D341Med (cell line): ENCODE data around the gene CELF5.

ENCODE experiments used
- DNase-seq: peaks from one replicate; pipeline ENCODE4 v3.0.0; 2012; ENCODE audit warnings: low spot score

The CELF5 gene

DNA sequence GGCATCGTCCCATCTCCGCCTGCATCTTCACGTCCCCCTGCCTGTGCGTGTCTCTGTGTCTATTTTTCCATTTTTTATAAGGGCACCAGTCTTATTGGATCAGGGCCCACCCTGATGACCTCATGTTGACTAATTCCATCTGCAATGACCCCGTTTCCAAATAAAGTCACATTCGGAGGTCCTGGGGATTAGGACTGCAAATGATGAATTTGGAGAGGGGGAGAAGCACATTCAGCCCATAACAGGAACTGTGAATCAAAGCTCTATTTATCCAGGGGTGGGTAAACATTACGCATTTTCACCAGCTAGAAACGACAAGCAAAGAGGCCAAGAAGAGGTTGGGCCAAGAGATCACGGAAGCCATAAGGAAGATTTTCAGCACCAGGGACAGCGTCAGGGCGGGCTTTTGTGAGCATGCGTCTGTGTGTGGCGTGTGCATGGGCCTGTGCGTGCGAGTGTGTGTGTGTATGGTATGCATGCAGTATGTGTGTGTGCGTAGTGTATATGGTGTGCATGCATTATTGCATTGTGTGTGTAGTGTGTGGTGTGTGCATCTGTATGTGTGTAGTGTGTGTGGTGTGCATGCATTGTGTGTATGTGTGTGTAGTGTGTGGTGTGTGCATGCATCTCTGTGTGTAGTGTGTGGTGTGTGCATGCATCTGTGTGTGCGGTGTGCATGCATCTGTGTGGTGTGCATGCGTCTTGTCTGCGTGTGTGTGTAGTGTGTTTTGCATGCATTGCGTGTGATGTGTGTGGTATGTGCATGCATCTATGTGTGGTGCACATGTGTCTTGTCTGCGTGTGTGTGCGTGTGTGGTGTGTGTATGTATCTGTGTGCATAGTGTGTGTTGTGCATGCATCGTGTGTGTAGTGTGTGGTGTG lies 19.6 kb downstream of the CELF5 start:
- no peak for DNase-seq

DNA sequence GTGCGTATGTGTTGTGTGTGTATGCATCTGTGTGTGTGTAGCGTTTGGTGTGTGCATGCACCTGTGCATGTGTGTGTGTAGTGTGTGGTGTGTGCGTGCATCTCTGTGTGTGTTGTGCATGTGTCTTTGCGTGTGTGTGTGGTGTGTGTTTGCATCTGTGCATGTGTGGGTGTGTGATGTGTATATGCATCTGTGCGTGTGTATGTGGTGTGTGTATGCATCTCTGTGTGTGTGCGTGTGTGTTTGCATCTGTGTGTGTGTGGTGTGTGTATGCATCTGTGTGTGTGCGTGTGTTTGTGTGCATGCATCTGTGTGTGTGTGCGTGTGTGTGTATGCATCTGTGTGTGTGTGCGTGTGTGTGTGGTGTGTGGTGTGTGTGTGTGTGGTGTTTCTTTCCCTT lies 20.6 kb downstream of the CELF5 start:
- no peak for DNase-seq

DNA sequence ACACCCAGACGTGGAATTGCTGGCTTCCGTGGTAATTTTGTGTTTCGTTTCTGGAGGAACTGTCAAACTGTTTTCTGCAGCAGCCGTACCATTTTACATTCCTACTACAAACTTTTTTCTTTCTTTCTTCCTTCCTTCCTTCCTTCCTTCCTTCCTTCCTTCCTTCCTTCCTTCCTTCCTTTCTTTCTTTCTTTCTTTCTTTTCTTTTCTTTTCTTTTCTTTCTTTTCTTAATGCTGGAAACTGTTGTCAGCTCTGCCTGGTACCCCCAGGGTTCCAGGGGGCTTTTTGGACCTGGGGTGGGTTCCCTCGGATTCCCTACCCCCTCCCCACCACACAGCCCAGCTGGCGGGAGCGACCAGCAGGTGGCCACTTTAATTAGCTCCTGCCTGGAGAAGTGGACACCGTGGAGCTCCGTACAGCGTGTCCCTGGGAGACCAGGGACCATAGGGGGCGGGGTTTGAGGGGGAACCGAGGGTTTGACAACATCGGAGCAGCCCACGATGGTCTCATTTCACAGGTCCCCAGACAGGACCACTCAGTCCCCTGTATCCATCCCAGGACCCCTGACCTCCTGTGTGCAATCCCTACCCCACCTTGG lies 24.4 kb downstream of the CELF5 start:
- DNase-seq = no peak

DNA sequence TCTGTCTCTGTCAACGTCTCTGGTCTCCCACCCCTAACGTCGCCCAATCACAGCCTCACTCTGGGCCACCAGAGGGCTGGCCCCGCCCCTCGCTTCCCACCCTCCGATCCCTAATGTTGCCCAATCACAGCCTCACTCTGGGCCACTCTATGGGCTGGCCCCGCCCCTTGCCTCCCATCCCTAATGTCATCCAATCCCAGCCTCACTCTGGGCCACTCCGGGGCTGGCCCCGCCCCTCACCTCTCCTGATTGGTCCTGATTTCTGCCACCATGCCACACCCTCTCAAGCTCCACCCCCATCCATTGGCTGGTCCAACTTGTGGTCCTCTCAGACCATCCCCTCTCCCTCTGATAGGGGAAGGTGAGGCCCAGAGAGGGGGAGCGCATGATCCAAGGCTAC lies 24.9 kb downstream of the CELF5 start:
- peak; percentile 77 for DNase-seq

DNA sequence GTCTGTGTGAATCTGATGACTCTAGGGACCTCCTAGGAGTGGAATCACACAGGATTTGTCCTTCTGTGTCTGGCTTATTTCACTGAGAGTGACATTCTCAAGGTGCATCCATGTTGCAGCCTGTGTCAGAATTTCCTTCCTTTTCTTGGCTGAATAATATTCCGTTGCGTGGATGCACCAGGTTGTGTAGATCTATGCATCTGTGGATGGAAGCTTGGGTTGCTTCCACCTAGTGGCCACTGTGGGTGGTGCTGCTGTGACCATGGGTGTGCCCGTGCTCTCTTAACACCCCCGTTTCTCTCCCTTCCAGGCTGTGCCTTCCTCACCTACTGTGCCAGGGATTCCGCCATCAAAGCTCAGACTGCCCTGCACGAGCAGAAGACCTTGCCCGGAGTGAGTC lies 26.2 kb downstream of the CELF5 start:
- peak; percentile 69 for DNase-seq

DNA sequence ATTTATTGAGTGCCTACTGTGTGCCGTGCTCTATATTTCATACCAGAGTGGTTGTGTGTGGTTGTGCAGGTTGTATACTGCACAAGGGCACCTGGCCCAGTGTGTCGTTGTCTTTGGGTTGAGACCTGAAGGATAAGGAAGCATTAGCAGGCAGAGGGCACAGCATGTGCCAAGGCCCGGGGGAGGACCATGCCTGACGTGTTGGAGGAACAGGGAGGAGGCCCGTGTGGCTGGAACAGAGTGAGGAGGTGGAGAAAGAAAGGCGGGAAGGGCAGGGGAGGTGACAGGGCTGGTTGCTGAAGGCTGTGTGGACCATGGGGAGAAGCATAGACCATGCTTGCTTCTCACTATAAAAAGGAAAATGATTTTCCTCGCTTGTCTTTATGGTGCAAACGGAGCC lies 26.8 kb downstream of the CELF5 start:
- DNase-seq = no peak

DNA sequence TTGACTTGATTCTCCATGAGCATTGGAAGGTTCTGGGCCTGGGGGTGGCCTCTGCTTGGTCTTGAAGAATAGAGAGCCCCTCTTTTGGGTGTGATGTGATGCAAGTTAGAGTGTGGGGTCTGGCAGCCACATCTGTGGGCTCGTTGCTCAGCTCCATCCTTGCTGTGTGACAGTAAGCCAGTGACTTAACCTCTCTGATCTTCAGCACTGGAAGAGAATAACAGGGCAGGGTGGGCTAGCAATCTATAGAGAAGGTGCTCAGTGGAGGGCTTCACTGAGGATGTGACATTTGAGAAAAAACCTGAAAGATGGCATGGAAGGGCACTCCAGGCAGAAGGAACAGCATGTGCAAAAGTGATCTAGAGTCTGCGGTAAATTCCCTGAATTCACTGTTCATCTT lies 28.2 kb downstream of the CELF5 start:
- no peak for DNase-seq

DNA sequence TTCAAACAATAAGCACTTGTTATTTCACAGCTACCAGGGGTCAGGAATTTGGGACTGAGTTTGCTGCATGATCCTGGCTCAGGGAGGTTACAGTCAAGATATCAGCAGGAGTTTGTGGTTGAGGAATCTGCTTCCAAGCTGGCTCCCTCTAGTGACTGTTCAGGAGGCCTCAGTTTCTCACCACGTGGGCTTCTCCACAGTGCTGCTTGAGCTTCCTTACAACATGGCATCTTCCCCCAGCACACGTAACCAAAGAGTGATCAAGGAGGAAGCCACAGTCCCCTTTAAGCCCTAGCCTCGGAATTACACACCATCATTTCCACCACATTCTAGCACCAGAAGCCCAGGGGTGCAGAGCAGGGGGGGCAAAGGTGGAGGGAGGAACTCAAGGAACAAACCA lies 28.8 kb downstream of the CELF5 start:
- no peak for DNase-seq

DNA sequence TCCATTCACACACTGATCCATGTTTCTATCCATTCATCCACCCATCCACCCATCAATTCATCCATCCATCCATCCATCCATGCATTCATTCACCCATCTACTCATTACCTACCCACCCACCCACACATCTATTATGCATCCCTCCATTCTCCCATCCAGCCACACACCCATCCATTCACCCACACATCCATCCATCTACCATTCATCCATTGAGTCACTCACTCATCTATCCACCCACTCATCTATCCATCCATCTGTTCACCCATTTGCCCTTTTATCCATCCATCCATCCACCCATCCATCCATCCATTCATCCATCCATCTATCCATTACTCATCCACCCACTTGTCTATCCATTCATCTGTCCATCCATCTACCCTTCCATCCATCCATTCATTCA lies 30.1 kb downstream of the CELF5 start:
- no peak for DNase-seq

DNA sequence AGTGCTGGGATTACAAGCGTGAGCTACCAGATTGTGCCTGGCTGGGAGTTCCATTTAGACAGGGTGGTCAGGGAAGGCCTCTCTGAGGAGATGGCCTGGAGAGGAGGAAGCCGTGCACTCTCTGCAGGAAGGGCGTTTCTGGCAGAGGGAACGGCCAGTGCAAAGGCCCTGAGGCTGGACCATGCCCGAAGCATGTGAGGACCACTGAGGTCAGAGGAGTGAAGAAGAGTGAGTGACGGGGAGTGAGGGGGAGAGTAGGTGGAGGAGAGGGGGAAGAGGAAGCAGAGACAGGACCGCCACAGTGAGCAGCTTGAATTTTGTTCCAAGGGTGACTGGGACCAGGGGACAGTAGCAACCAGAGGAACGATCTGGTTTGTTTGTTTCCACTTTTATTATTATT lies 32.6 kb downstream of the CELF5 start:
- no peak for DNase-seq

DNA sequence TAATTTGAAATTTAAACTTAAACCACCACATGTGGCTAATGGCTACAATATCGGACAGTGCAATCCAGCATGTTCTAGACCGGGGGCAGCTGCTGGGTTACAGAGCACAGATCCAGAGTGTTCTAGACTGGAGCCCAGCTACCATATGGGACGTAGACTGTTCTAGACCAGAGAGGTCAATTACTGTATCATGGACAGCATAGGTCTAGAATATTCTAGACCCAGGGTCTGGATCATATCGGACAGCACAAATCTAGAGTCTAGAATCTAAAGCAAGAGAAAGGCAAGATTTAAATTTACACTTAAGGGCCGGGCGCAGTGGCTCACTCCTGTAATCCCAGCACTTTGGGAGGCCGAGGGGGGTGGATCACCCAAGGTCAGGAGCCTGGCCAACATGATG lies 37.9 kb downstream of the CELF5 start:
- no peak for DNase-seq

DNA sequence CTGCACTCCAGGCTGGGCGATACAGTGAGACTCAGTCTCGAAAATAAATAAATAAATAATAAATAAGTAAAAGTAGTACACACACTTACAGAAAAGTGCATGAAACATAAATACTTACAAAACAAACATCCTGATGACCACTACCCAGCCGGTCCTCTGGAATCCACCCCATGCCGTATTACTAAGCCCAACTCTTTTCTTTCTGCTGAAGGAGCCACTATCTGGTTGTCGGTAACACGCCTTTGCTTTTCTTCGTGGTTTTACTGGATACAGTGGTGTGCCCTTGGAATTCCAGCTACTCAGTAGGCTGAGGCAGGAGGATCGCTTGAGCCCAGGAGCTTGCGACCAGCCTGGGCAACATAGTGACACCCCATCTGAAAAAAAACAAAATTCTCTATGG lies 39.4 kb downstream of the CELF5 start:
- DNase-seq = no peak

DNA sequence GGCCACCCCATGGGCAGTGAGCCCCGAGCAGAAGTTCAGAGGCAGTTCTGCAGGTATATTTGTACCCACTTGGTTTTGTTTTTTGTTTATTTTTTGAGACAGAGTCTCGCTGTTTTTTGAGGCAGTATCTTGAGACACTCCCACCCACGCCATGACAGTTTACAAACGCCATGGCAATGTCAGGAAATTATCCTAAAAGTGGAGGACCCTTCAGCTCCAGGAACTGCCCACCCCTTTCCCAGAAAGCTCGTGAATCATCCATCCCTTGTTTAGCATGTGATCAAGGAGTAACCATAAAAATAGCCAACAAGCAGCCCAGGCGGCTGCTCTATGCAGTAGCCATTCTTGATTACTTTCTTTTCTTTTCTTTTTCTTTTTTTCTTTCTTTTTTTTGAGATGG lies 41.0 kb downstream of the CELF5 start:
- no peak for DNase-seq

DNA sequence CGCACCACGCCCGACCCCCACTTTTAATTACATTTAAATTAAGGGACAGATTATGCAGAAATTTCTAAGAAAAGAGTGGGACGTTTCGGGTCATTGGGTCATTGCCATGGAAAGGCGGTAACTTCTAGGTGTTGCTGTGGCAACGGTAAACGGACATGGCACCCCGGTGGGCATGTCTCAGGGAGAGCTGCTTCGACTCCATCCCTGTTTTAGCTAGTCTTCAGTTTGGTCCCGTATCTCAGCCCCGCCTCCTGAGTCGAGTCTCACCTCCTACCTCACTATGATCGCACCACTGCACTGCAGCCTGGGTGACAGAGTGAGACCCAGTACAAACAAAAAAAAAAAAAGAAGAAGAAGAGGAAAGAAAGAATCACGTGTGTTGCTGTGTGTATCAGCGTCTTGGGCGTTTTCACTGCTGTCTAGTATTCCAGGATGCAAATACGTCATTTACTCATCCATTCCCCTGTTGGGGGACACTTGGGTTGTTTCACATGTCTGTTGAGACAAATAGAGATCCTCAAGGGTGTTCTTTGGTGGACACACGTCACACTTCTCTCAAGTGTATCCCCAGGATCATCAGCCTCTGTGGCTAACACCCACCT lies 41.7 kb downstream of the CELF5 start:
- DNase-seq = no peak

DNA sequence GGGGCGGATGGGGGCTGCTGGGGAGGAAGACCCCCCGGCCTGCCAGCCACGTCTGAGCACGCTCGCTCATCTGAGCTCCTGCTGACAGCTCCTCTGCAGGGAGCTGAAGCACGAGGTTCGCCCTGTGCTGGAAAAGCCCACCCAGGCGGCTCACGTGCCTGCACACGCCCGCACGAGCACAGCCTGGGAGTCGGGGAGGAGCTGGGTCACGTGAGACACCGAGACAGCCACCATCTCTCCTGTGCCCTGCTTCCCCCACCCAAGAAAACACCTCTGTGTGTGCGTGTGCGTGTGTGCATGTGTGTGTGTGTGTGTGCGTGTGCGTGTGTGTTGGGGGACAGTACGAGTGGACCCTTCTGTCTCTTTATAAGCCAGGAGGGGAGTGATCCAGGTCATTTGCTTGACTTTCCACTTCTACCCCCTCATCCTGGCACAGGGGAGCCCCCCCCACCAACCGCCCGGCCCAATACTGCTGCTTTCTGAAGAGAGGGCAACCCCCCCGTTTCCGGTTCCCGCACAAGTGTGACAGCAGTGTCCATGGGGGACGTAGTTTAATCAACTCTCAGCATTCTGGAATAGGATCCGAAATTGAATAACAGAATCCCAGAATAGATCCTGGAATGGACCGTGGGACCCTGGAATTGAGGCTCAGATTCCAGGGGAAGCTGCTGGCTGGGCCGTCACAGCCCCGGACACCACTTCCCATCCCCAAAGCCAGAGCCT lies 42.5 kb downstream of the CELF5 start:
- DNase-seq = no peak

DNA sequence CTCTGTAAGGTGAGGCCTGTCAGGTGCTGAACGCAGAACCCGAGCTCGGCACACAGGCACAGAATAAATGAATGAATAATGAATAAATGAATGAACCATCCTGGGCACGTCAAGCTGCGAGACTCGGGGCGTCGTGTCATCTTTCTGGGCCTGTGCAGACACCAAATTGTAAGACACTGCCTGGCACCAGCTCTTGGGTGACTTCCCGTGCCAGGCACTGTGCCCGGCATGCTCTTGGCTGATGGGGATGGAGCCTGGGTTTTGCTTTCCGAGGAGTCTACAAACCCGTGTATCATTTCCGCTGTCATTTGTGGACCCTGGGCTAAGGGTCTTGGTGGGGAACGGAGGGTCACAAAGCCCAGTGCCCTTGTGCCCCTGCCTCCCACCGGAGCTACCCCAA lies 43.9 kb downstream of the CELF5 start:
- no peak for DNase-seq

DNA sequence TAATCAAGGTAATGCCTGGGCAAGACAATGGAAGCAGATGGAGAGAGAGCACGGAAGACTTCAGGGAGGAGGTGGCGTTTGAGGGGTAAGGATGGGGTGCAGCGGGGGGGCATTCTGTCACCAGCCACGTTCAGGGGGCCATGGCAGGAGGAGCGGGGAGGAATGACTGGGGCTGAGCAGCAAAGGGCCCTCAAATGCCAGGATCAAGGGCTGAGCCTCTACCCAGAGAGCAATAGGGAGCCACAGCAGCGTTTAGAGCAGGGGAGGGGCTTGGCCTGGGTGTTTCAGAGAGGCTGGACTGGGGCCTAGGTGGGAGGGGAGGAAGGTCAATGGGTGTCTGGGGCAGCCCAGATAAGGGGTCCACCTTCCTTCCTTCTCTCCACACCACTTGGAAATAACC lies 44.3 kb downstream of the CELF5 start:
- DNase-seq = no peak

DNA sequence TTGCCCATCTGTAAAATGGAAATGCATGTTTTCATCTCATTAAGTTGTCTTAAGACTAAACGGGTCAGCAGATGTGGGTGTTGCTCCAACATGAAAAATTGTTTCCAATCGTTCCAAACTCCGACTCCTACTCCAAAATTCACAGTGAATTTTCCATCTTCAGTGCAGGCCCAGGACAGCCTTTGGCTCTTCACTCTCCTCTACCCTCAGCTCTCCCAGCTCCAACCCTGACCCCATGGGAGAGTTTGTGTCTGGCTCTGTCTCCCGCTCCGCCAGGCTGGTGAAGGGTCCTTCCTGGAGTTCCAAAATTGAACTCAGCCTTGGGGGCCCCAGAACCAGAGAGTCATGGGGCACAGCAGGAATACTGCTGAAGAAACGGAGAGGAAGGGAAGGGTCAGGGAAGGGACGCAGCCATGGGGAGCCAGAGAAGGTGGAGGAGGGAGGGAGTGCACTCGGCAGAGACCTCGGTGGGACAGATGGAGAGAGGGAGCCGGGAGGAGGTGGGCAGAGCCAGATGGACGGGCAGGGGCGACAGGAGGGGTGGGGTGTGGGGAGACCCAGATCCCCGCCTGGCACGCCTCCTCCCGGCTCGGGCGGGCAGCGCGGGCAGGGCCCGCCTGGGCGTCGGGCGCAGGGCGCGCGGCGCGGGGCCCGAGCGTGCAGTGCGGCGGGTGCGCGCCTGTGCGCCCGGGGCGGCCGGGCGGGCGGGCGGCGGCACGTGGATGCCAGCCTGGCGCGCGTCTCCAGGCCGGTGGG lies 45.6 kb downstream of the CELF5 start:
- DNase-seq = peak; percentile 88

DNA sequence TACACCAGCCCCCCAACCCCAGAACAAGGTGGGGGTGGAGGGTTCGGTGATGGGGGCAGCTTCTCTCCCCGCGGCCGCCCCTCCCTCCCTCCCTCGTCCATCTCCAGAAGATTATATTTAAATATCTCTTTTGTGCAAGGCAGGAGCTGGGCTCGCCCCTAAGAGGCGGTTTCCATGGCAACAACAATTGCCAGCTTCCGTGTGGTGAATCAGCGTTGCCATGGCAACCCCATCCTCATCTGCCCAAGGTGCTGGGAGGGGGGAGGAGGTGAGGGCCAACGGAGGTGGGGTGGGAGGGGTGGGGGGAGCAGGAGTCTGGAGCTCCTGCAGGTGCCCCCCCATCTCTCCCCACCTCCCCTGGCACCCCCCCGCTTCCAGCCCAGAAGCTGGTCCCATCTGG lies 46.4 kb downstream of the CELF5 start:
- DNase-seq = peak; percentile 59

DNA sequence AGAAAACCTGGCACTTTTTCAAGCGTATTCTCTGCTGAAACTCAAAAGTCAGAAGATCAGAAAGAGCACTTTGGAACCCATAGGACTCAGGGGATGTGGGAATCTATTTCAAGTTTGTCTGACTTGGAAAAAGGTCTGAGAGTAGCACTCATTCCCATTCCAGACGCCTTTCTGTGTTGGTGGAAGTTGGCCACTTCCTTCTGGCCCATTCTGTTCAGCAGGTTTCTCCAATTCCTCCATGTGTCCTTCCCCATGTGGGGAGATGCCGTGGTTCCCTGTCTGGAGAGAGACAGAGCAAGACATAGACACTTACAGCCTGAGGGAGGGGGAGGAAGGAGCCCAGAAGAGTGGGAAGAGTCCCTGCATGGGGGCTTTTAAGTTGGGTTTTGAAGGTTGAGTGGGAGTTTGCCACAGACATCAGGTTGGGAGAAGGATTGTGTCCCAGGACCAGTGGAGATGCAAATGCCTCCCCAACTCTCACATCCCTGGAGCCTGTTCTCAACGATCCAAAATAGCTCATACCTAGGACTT lies 48.0 kb downstream of the CELF5 start:
- no peak for DNase-seq

DNA sequence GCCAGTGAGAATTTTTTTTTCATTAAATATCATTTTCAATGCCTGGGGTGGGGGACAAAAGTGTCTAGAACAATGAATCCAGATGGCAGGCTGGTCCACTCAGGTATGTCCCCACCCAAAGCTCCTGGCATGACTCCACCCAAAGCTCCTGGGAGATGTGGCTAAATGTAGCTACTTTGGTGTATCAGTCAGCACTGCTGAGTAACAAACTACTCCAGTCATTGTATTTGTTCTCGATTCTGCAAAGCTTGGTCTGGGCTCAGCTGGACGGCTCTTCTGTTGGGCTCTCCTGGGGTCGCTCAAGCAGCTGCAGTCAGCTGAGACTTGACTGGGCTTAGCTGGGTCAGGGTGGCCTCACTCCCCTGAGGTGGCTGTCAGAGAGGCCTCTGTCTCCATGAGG lies 48.5 kb downstream of the CELF5 start:
- no peak for DNase-seq
